ENCODE measurements around the gene PCDHB11. TPM values are rescaled to one million over a fixed set of nuclear protein-coding genes. Genes with fewer than 3 reads are reported as not detected.

The PCDHB11 gene
- total RNA-seq (2014; rRNA removed; shearing (Covaris generic)) (0.47 and 1.3 TPM in 2 replicates), polyA plus RNA-seq (2016; fragmentation: Nextera tagmentation; extraction: Ambion mirVana) (0.19 and 0.33 TPM in 2 replicates)
- long read RNA-seq, result 0 reads

DNA sequence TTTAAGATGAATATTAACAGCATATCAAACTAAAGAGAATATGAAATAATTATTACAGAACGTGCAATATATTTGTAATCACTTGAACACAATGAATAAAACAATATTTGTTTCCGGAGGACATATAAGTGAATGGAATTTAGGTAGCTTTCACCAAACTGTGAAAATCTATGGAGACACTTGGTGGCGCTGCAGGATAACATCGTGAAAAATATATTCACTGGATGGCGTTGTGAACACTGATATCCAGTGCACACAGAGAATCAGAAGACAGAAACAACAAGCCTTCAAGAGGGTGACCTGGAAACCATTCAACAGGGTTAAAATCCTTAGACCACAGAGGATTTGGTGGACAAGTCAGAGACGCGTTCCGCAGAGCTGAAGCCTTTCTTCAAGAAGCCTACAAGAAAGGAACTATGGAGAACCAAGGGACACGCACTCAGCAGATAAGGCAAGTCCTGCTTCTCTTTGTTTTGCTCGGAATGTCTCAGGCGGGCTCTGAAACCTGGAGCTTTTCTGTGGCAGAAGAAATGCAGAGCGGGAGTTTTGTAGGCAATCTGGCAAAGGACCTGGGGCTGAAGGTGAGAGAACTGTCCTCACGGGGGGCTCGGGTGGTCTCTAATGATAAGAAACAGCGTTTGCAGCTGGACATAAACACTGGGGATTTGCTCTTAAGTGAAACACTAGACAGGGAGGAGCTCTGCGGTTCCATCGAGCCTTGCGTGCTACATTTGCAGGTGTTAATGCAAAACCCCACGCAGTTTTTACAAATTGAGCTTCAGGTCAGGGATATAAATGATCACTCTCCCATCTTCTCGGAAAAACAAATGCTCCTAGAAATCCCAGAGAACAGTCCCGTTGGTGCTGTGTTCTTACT, at the start of gene PCDHB11:
PCDHB11 (plus strand) TSS at position 269 of the 877 bp plus-strand sequence; CDS start at position 417, 148 bp downstream.
- Histone ChIP-seq H3K27me3 (ENCODE audit: insufficient read depth) (no peaks in the 10 kb centered on the region), H2AFZ (peak within 1 kb of the TSS; percentile 67; the same call in 1 of the 2 replicates), H3K4me3 (no peak within 1 kb of the TSS), H3K4me1 (ENCODE audit: insufficient read depth) (no peaks in the 10 kb centered on the region), H4K20me1 (replicated peaks; ENCODE audit: insufficient read depth) (no peaks in the 10 kb centered on the region), H3F3A (replicated peaks; ENCODE audit: low read depth) (no peaks in the 10 kb centered on the region), H3K4me2 (no peak within 1 kb of the TSS), H3K9me2 (ENCODE audit: insufficient read depth) (no peaks in the 10 kb centered on the region), H3K36me3 (ENCODE audit: insufficient read depth) (no peaks in the 10 kb centered on the region; the same call in 1 of the 2 replicates), H3K79me2 (replicated peaks; ENCODE audit: insufficient read depth) (no peaks in the 10 kb centered on the region), H3K27ac (ENCODE audit: low read depth) (no peak within 1 kb of the TSS)
- peaks cover 15% of the 10 kb centered on the region for H3K36me3 Mint-ChIP-seq (ENCODE audit: low read depth)
- H3K4me1 Mint-ChIP-seq, result 0 out of 3 replicates have a peak, but pooled peaks cover 2% of the 10 kb centered on the region
- peak within 1 kb of the TSS; percentile 53; the same call in 1 of the 2 replicates for H3K27ac Mint-ChIP-seq
- DNase-seq (ENCODE audit: low spot score) (peak; percentile 72), ATAC-seq (peak; percentile 48; the same call in 2 of the 3 replicates)
- H3K9me3 Mint-ChIP-seq, result peaks cover 35% of the 10 kb centered on the region
- H3K27me3 Mint-ChIP-seq (ENCODE audit: insufficient read depth, low read depth, poor library complexity), result no peaks in the 10 kb centered on the region
- TF ChIP-seq EZH2 (IDR thresholded peaks at IDR 0.05; ENCODE audit: low read depth, unreplicated experiment) (no peak), CREB1 (CRISPR knock-in tag; IDR thresholded peaks at IDR 0.05; ENCODE audit: low read depth) (no peak), POLR2AphosphoS5 (IDR thresholded peaks at IDR 0.05; ENCODE audit: low read depth) (no peak), JUNB (IDR thresholded peaks at IDR 0.05; ENCODE audit: unreplicated experiment) (no peak), REST (IDR thresholded peaks at IDR 0.05; ENCODE audit: unreplicated experiment) (no peak), ZNF462 (CRISPR knock-in tag; IDR thresholded peaks at IDR 0.05) (no peak), CTCF (conservative IDR thresholded peaks at IDR 0.05; ENCODE audit: low read depth in 2 of 2) (peak; percentile 79 to 88), ETS1 (IDR thresholded peaks at IDR 0.05) (no peak)
- H3K4me3 Mint-ChIP-seq, result peak within 1 kb of the TSS; percentile 18; the same call in 2 of the 3 replicates
